Sigmoid colon (tissue), 7 donors: ENCODE results near the gene TMEM132D. TPM values are rescaled to one million over a fixed set of nuclear protein-coding genes. Genes with fewer than 3 reads are reported as not detected.

Source experiments
- DNase-seq: peaks from one replicate; pipeline ENCODE4 v3.0.0-alpha.2; 2019
- H3K27ac ChIP-seq, 4 donors: fragments of 200-600 bp; sonication (generic); one replicate each; pipeline ENCODE4 v1.5.1; 2016 to 2019; ENCODE audit warnings: mild to moderate bottlenecking in 1 of 4
- H3K27me3 ChIP-seq, 3 donors: fragments of 200-600 bp; sonication (generic); one replicate each; pipeline ENCODE4 v1.5.1; 2019; ENCODE audit warnings: mild to moderate bottlenecking in 1 of 3
- H3K36me3 ChIP-seq, 4 donors: fragments of 200-600 bp; sonication (generic); one replicate each; pipeline ENCODE4 v1.5.1; 2016 to 2019
- H3K4me1 ChIP-seq, 4 donors: fragments of 200-600 bp; sonication (generic); one replicate each; pipeline ENCODE4 v1.5.1; 2017 to 2019
- H3K4me3 ChIP-seq, 4 donors: fragments of 200-600 bp; sonication (generic); one replicate each; pipeline ENCODE4 v1.5.1; 2017 to 2019; ENCODE audit warnings: mild to moderate bottlenecking in 2 of 4, moderate library complexity in 1 of 4
- H3K9me3 ChIP-seq, 4 donors: fragments of 200-600 bp in 3 of 4; sonication (generic) in 3 of 4; one replicate each; pipeline versions ENCODE4 v1.5.1 to v1.6.1; 2013 to 2019
- CTCF ChIP-seq, 4 experiments: fragments of 450-650 bp in 3 of 4; fragments of 200-600 bp in 1 of 4; IDR thresholded peaks; one replicate each; pipeline ENCODE4 v1.5.1; 2016 to 2019; ENCODE audit warnings: antibody characterized with exemption in 4 of 4, mild to moderate bottlenecking in 3 of 4, moderate library complexity in 2 of 4
- EP300 ChIP-seq, 4 donors: sonication (generic); formaldehyde crosslinking; IDR thresholded peaks; one replicate each; pipeline ENCODE4 v1.6.1; 2017; ENCODE audit warnings: antibody characterized with exemption in 4 of 4
- POLR2A ChIP-seq, 2 donors: fragments of 450-650 bp; IDR thresholded peaks; one replicate each; pipeline ENCODE4 v1.6.1; 2016; ENCODE audit warnings: antibody characterized with exemption in 2 of 2, mild to moderate bottlenecking in 2 of 2, moderate library complexity in 2 of 2
- POLR2AphosphoS5 ChIP-seq, 4 donors: sonication (generic); formaldehyde crosslinking; IDR thresholded peaks; one replicate each; pipeline ENCODE4 v1.6.1; 2017; ENCODE audit warnings: antibody characterized with exemption in 4 of 4
- WGBS, 2 donors: extraction: QIAGEN DNeasy Blood & Tissue Kit; methylation state at CpG; one replicate each; pipeline ENCODE4 v1.1.7; 2013; 5-methylcytosine and 5-hydroxymethylcytosine counted together
- intact Hi-C: fragments of 100-400 bp; cut with DNase I; formaldehyde crosslinking; loops from one replicate; pipeline ENCODE4 v1.15.1; 2023
- polyA plus RNA-seq, 3 donors: library from polyadenylated mRNA; stranded (reverse); fragments of 200-250 nt; gene quantifications; one replicate each; pipeline ENCODE4 v1.2.3, GENCODE V29; 2013
- total RNA-seq, 4 donors: library from RNA; depleted of rRNA; stranded (reverse); fragments of >200 nt; gene quantifications; one replicate each; pipeline ENCODE4 v1.1.0, GENCODE V29; 2016
- donor health status: healthy with polysubstance abuse.
- donor health status: Bipolar disorder and iron deficiency.
- donor health status: healthy.

TMEM132D gene
- total and polyA plus RNA-seq, 7 donors = under 0.01 to 0.03 (median under 0.01) TPM; not detected in 3

DNA sequence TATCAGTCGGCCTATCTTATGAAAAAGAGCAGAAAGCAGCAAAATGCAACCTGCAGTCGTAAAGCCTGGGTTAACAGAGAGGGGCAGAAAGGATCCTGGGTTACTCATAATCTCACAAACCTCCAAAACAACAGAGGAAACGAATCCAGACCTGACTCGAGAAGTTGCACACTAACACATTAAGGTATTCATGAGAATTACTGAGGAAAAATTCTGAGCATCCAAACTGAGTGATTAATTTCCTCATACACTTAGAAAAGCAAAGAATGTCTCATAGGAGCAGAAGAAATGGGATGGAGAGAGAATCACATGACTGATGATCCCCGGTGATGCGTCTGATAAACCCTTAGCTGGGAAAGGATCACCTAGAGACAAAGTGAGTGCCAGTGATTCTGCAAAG is 272.5 kb downstream of the TMEM132D start:
- H3K9me3 ChIP-seq = no peaks in the 10 kb centered on the region
- WGBS, 2 donors = 78 to 82% methylated on average over 6 of the region's 6 CpGs
- H3K4me1 ChIP-seq = no peaks in the 10 kb centered on the region
- intact Hi-C loops = no loop called here
- no peak overlapping the region for H3K4me3 ChIP-seq
- DNase-seq = no peak
- H3K27me3 ChIP-seq = no peaks in the 10 kb centered on the region
- H3K36me3 ChIP-seq = no peaks in the 10 kb centered on the region
- TF ChIP-seq POLR2AphosphoS5 (IDR thresholded peaks at IDR 0.05) (no peak), CTCF (IDR thresholded peaks at IDR 0.05) (no peak), POLR2A (IDR thresholded peaks at IDR 0.05) (no peak), EP300 (IDR thresholded peaks at IDR 0.05) (no peak)
- no peak overlapping the region for H3K27ac ChIP-seq

DNA sequence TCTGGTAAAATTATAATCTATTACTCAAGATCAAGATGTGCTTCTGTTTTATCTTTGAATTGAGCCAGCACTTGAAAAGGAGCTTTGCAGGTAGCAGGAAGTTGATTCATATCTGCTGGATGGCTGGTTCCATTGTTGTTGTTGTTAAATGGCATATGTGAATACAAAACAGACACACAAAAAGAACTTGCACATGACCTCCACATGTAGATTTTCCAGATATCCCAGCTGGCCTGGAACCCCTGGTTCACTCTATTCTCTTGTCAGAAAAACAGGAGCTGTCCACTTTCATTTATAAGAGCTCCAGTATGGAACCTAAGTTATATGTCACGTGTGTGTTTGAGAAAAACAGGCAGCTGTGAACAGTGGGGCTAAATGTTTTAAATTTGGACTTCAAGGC is 273.9 kb downstream of the TMEM132D start:
- DNase-seq = no peak
- Histone ChIP-seq H3K27me3 (no peaks in the 10 kb centered on the region), H3K4me1 (no peaks in the 10 kb centered on the region), H3K9me3 (no peaks in the 10 kb centered on the region), H3K4me3 (no peak overlapping the region), H3K36me3 (no peaks in the 10 kb centered on the region), H3K27ac (no peak overlapping the region)
- intact Hi-C loops = no loop called here
- WGBS, 2 donors = 82 to 90% methylated on average over 1 of the region's 1 CpG
- TF ChIP-seq EP300 (IDR thresholded peaks at IDR 0.05) (no peak), CTCF (IDR thresholded peaks at IDR 0.05) (no peak), POLR2AphosphoS5 (IDR thresholded peaks at IDR 0.05) (no peak), POLR2A (IDR thresholded peaks at IDR 0.05) (no peak)

DNA sequence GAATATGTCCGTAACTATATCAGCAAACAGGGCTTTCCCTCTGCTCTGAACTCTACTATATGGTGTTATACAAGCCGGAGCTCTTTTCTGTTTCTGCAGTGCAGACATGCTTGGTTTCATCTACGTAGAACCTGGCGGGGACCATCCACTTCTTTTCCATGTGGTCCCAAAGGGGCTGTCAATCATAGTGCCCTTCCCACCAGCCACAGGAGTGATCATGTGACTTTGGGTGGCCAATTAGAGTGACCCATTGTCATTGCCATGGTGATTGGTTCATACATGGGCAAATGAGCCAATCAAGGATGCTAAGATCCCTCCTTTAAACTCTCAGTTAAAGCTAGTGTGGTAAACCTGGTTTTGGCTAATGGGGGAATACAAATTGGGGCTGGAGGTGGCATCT is 281.3 kb downstream of the TMEM132D start:
- no peaks in the 10 kb centered on the region for H3K36me3 ChIP-seq
- no peak overlapping the region for H3K27ac ChIP-seq
- no peak overlapping the region for H3K4me3 ChIP-seq
- H3K27me3 ChIP-seq = no peaks in the 10 kb centered on the region
- 85 to 94% methylated on average over 4 of the region's 4 CpGs for WGBS, 2 donors
- TF ChIP-seq CTCF (IDR thresholded peaks at IDR 0.05) (no peak), POLR2AphosphoS5 (IDR thresholded peaks at IDR 0.05) (no peak), POLR2A (IDR thresholded peaks at IDR 0.05) (no peak), EP300 (IDR thresholded peaks at IDR 0.05) (no peak)
- no peaks in the 10 kb centered on the region for H3K4me1 ChIP-seq
- peaks cover 0 to 2% (median 0%) of the 10 kb centered on the region in 4 donors for H3K9me3 ChIP-seq
- DNase-seq = no peak
- intact Hi-C loops = no loop called here

DNA sequence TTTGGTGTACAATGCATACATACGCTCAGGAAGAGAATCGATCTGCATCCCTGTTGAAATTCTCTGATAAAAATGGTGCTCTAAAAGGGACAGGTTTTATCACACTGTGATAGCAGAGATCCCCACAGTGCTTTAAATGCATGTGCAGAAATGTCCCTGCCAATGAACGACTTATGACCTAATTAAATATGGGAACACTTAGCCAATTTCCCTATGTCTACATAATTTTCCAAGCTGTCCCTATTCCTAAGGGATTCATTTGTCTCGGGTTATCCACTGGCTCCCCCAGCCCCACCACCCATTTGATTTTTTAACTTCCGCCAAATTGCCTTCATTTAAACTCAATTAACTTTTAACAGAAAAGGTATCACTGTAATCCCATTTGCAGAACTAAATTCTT is 284.6 kb downstream of the TMEM132D start:
- DNase-seq = no peak
- TF ChIP-seq EP300 (IDR thresholded peaks at IDR 0.05) (no peak), POLR2A (IDR thresholded peaks at IDR 0.05) (no peak), CTCF (IDR thresholded peaks at IDR 0.05) (no peak), POLR2AphosphoS5 (IDR thresholded peaks at IDR 0.05) (no peak)
- H3K9me3 ChIP-seq = peaks cover 0 to 8% (median 0%) of the 10 kb centered on the region in 4 donors
- WGBS, 2 donors = 78 to 83% methylated on average over 5 of the region's 5 CpGs
- H3K27ac ChIP-seq = no peak overlapping the region
- no peaks in the 10 kb centered on the region for H3K27me3 ChIP-seq
- no peaks in the 10 kb centered on the region for H3K4me1 ChIP-seq
- H3K4me3 ChIP-seq = no peak overlapping the region
- intact Hi-C loops = no loop called here
- H3K36me3 ChIP-seq = no peaks in the 10 kb centered on the region

DNA sequence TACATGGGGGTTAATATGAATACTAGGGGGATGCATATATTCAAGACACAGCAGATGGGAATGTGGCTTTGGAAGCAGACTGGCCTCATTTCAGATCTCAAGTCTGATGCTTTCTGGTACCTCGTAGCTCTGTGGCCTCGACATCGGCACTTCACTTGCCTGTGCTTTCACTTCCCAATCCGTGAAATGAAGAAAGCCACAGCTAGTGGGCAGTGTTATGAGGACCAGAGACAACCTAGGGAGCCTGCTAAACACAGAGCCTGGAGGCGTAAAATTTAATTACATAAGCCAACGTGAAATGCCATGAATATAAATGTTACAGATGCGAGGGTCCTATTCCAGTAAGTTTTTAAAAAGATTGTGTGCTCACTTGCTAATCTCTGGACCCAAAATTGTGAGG is 286.0 kb downstream of the TMEM132D start:
- H3K27ac ChIP-seq = no peak overlapping the region
- no peaks in the 10 kb centered on the region for H3K36me3 ChIP-seq
- H3K4me3 ChIP-seq = no peak overlapping the region
- H3K9me3 ChIP-seq = peaks cover 0 to 8% (median 0%) of the 10 kb centered on the region in 4 donors
- DNase-seq = no peak
- no peak for TF ChIP-seq POLR2A (IDR thresholded peaks at IDR 0.05)
- no peak for TF ChIP-seq EP300 (IDR thresholded peaks at IDR 0.05)
- TF ChIP-seq CTCF (IDR thresholded peaks at IDR 0.05) = no peak
- WGBS, 2 donors = 84 to 90% methylated on average over 7 of the region's 7 CpGs
- no peaks in the 10 kb centered on the region for H3K4me1 ChIP-seq
- no peaks in the 10 kb centered on the region for H3K27me3 ChIP-seq
- intact Hi-C loops = no loop called here
